Right renal pelvis (tissue), 4 donors: Measurements from ENCODE around the gene TEAD1. TPM values are rescaled to one million over a fixed set of nuclear protein-coding genes. Genes with fewer than 3 reads are reported as not detected.

Source experiments
- DNase-seq, 4 donors: peaks; one replicate each; pipeline ENCODE4 v3.0.0-alpha.2; 2013; ENCODE audit warnings: low read depth in 4 of 4, low spot score in 3 of 4, missing footprints in 1 of 4
- polyA plus RNA-seq, 4 donors: library from polyadenylated mRNA; unstranded; fragments of 120-200 nt; gene quantifications; one replicate each; pipeline ENCODE4 v1.2.1, GENCODE V29; 2013; ENCODE audit not compliant: insufficient read length in 4 of 4

Gene TEAD1
- polyA plus RNA-seq, 4 donors = 79.7 to 89.2 (median 87.6) TPM

GRCh38 chr11:12803086-12803826 is 129.0 kb downstream of the TEAD1 start:
- DNase-seq = no peak

- DNase-seq = no peak
These were observed 131.9 kb downstream of the TEAD1 start for GRCh38 chr11:12806113-12806512.

DNA sequence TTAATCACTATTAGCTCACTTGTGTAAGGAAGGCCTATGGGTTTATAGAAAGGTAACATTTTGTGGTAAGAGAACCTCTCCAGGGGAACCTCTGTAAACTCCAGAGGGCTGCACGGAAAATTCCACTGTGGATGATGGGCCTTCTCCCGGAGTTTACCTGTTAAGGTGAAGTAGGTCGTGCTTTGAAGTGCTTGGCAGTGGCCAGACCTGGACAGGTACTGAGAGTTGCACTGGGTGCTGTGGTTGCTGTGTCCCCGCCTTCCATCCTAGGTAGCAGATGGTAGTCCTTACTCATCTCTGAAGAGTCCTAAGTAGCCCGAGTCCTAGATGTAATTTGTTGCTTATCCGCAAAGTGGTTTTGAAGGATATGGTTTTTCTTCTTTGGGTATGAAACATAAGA is 133.4 kb downstream of the TEAD1 start:
- no peak for DNase-seq

DNA sequence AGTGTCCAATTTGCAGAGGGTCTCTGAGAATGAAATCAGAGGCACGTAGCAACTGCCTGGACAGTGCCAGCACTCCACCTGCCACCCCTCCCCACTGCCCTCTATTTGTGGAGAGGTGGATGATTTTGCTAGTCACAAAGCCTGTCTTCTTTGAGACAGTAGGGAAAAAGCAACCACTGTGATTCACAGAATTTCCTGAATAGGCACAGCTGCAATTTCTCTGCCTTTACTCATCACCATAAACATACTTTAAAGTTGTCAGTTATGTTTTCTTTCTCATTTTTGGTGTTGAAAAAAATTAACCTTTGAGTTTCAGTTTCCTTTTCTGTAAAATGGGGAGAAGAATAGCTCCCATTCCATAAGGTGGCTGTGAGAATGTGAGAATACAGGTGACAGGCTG is 134.3 kb downstream of the TEAD1 start:
- DNase-seq = no peak

DNA sequence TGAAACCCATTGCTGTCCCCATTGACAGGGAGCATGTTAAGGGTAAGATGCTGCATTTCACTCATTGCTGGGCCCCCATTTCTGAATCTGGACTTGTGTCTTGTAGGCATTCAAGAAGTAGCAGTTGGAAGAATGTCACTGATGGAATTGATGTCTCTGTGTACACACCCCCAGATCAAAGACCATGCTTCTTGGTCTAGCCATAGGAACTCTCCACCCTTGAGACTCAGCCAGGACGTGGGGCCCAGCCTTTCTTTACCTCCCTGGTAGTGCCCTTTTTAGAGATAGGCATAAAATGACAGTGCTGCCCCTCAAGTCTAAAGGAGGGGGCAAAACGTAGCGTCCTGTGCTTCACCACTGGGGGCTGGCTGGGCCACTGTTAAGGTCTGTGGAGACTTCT is 135.1 kb downstream of the TEAD1 start:
- no peak for DNase-seq

DNA sequence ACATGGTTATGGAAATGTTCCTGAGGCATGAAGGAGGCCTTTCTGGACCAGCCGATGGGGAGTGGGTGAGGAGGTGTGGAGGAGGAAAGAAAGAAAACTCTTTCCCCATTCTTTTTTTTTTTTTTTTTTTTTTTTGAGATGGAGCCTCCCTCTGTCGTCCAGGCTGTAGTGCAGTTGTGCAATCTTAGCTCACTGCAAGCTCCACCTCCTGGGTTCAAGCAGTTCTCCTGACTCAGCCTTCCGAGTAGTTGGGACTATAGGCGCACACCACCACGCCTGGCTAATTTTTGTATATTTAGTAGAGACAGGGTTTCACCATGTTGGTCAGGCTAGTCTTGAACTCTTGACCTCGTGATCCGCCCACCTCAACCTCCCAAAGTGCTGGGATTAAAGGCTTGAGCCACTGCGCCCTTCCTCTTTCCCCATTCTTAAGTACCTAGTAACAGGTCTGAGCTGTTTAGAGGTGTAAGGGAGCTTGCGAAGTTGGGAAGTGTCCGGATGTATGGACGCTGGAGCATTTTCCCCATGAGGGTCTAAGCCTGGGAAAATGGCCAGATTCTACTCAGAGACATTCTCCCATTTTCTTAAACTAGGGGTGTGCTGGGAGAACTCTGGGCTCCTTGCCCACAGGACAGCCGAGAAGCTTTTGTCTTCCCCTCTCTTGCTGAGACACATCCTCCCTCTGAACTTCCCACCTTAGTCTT is 135.8 kb downstream of the TEAD1 start:
- DNase-seq = no peak

DNA sequence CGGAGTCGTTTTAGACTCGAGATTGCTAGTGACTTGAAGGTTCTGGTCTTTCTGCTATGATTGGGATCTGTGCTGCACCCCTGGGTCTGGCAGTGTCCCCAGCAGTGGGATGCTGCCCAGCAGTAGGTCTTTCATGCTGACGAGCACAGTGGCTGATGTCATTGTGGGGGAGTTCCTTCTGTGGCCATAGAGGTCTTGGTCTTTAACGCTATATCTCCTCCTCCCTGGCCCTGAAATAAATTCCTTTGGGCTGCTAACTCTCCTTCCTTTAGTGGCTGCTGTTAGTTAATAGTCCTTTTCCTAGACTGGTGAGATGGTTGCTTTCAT is 136.3 kb downstream of the TEAD1 start:
- DNase-seq = no peak

DNA sequence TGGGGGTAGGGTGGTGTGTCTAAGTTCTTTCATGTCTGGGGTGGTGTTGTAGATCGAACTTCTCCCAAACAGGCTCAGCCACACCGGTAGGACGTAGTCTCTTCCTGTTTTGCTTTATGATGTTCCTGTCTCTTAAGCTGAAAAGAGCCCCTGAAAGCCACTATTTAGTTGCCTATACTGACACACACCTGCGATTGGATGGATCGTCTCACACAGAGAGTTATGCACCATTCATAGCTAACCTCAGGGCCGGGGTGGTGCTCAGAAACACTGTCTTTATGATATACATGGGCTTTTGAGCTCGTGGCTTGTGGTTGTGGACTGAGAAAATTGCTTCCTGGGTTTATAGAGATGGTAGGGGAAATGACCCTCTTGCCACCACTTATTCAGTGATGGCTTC is 137.6 kb downstream of the TEAD1 start:
- no peak for DNase-seq

DNA sequence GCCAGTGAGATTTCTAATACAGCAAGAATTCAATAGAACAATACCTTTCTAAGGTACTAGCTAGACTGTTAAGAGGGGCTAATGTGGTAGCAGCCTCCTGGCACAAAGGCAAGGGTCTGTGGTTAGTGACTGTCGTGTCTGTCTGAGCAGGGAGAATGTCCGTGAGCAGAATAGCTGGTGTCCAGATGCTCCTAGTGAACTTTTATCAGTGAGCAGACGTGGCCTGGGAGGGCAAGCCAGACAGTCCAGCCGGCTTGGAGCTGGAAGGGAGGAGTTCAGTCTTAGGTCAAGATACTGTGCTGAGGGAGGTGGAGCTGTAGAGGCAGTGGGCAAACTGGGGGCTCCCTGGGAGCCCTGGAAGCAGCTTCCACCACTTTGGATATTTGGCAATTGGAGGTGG is 138.6 kb downstream of the TEAD1 start:
- no peak for DNase-seq

DNA sequence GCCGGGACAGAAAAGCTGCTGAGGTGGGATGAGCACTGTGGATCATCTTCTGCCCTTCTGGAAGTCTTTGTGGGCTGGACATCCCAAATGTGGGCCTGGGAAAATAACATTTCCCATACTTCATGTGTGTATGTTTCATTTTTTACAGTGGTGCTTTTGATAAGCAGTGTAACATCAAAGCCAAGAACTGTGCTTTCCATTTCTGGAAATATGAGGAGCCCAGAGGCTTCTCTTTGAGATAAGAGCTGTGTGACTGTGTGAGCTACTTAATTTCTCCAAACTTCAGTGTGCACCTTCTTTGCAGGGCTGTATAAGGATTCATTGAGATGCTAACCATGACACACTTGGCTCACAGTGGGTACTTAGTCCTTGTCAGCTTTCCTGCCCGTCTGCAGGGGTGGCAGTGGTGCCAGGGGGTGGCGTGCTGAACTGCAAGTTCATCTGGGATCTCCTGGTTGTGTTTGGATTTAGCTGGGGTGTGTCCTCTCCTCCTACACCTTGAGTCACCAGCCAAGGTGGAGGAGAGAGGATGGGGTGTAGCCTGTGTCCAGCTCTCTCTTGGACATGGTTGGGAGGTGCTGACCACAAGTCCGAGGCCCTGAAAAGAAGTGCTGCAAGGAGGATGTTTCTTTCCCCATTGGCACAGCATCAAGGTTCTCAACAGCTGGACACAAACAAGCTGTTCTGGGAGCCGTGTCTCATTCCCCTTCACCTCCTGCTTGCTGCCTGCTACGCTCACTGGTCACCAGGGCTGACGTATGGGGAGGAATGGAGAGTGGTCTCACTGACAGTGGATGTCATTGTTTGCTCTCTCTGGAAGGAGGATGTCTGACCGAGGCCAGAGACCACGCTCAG is 139.4 kb downstream of the TEAD1 start:
- peak in 1 of 4 donors; percentile 55 for DNase-seq

- no peak for DNase-seq
These were observed 140.9 kb downstream of the TEAD1 start for GRCh38 chr11:12815129-12815480.

DNA sequence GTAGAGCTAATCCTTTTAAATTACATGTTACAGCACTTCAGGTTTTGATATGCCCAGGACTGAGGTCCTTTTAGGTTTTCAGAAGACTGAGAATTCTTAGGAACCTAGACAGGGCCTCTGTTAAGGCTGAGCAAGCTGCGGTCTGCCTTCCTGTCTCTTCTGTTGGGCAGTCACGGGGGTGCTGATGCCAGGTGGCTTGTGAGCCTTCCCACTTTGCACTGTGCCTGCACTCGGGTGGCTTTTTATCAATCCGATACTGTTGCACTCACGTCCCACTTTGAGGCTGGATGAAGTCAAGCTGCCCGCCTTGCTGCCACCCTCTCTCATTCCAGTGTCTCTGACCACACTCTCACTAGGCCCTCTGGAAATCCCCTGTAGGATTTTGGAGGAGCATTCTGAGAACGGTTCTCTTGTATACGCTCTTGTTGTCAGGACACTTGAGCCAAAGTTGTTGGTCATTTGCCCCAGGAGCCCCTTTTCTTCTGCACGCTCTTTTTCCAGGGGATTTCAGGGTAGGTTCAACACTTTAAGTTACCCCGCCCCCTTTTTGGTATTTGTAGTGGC is 141.8 kb downstream of the TEAD1 start:
- DNase-seq = no peak

GRCh38 chr11:12817681-12818332 is 143.6 kb downstream of the TEAD1 start:
- no peak for DNase-seq

- DNase-seq = no peak
These were observed 144.3 kb downstream of the TEAD1 start for GRCh38 chr11:12818333-12819015.

GRCh38 chr11:12822392-12823022 is 148.3 kb downstream of the TEAD1 start:
- DNase-seq = no peak

DNA sequence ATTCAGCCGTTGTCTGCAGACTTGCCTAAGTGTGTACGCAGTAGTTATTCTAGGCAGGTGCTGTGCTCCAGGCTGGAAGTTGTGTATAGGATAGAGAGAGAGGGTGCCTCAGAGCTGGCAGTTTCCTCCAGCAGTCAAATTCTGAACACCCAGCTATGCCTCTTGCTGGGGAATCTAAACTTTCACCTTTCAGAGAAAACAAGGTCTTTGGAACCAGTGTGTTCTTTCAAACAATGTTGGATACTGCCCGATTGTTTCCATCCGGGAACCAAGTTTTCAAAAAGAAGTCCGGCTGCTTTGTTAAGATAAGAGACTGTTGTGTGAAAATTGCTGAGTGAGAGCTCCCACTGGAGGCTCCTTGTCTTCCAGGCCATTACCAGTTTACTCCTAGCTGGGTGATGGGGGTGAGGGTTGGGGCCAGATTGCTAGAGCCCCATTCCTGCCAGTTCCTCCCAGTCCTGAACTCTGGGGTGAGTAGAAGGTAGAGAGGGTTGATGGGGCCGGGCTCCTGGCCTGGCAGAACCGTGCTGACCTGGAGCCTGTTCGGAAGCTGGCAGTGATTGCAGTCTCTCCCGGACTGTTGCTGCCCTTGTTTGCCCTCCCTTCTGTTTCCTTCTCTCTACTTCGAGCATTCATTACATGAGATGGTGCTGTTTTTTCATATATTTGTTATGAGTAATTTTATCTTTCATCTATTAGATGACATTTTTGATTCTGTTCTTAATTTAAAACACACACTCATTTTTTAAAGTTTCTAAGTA is 150.2 kb downstream of the TEAD1 start:
- DNase-seq = no peak

- no peak for DNase-seq
These were observed 152.2 kb downstream of the TEAD1 start for GRCh38 chr11:12826441-12826840.

- no peak for DNase-seq
These were observed 153.1 kb downstream of the TEAD1 start for GRCh38 chr11:12827369-12827768.
